ENCODE measurements around the gene PCDHGA4. TPM values are rescaled to one million over a fixed set of nuclear protein-coding genes. Genes with fewer than 3 reads are reported as not detected.

The PCDHGA4 gene
- total and polyA plus RNA-seq, 2 of the 13 experiments (the other 11 are each of a cell fraction or from before 2014, with no cell fraction given) = 0.49 to 0.58 TPM

GRCh38 chr5:141320225-141321169 is 34.3 kb upstream of the PCDHGA4 start, which contains the start of gene TAF7 (continued):
- TF ChIP-seq ZNF512B (CRISPR knock-in tag; IDR thresholded peaks at IDR 0.05; ENCODE audit: borderline replicate concordance) (no peak), ZNF10 (CRISPR knock-in tag; IDR thresholded peaks at IDR 0.05; ENCODE audit: borderline replicate concordance, low read depth) (no peak), RARG (CRISPR knock-in tag; IDR thresholded peaks at IDR 0.05; ENCODE audit: low read depth) (no peak; the same call in 1 of the 2 replicates), ZNF33A (CRISPR knock-in tag; IDR thresholded peaks at IDR 0.05; ENCODE audit: borderline replicate concordance) (peak; percentile 62; the same call in 1 of the 2 replicates), ZNF724P (CRISPR knock-in tag; IDR thresholded peaks at IDR 0.05; ENCODE audit: borderline replicate concordance) (peak; percentile 59; the same call in 1 of the 2 replicates), ZNF441 (CRISPR knock-in tag; IDR thresholded peaks at IDR 0.05; ENCODE audit: borderline replicate concordance) (peak; percentile 43; the same call in 1 of the 2 replicates), MXD1 (CRISPR knock-in tag; IDR thresholded peaks at IDR 0.05) (no peak), KDM3A (CRISPR knock-in tag; IDR thresholded peaks at IDR 0.05; ENCODE audit: low read depth) (0 out of 2 replicates have a peak, but pooled peaks have one; percentile 41), MTF1 (CRISPR knock-in tag; IDR thresholded peaks at IDR 0.05) (no peak), ZNF12 (CRISPR knock-in tag; IDR thresholded peaks at IDR 0.05) (no peak; the same call in 1 of the 2 replicates), SATB2 (CRISPR knock-in tag; IDR thresholded peaks at IDR 0.05) (no peak), ZHX1 (CRISPR knock-in tag; IDR thresholded peaks at IDR 0.05; ENCODE audit: low read depth) (no peak), ISL2 (CRISPR knock-in tag; IDR thresholded peaks at IDR 0.05) (peak; percentile 44), ZNF777 (CRISPR knock-in tag; IDR thresholded peaks at IDR 0.05) (0 out of 2 replicates have a peak, but pooled peaks have one; percentile 18), CBX2 (IDR thresholded peaks at IDR 0.05; ENCODE audit: low read depth, low read length) (no peak), CBX2 (CRISPR knock-in tag; IDR thresholded peaks at IDR 0.05; ENCODE audit: low read depth) (0 out of 2 replicates have a peak, but pooled peaks have one; percentile 70), ZNF780A (CRISPR knock-in tag; IDR thresholded peaks at IDR 0.05) (peak; percentile 86; the same call in 1 of the 2 replicates), MBNL3 (CRISPR knock-in tag; conservative IDR thresholded peaks at IDR 0.05) (no peak), SP2 (CRISPR knock-in tag; IDR thresholded peaks at IDR 0.05) (peak; percentile 87), ZNF574 (CRISPR knock-in tag; IDR thresholded peaks at IDR 0.05) (peak; percentile 91)

All from HepG2 (cell line).